A549 treated with AZD9567 at 1 μM for 4 hours (cell line): ENCODE data around the gene ERCC4. TPM values are rescaled to one million over a fixed set of nuclear protein-coding genes. Genes with fewer than 3 reads are reported as not detected.

ENCODE experiments used
- total RNA-seq: library from RNA; stranded (reverse); fragments of 200-300 nt; extraction: Qiagen RNA extraction; gene quantifications from 5 replicates; pipeline ENCODE4 v1.2.3, GENCODE V29; 2022; ENCODE audit not compliant: insufficient read depth

Gene ERCC4
- 5.7 to 7.8 TPM (median 6.2 TPM) in 5 replicates for total RNA-seq

DNA sequence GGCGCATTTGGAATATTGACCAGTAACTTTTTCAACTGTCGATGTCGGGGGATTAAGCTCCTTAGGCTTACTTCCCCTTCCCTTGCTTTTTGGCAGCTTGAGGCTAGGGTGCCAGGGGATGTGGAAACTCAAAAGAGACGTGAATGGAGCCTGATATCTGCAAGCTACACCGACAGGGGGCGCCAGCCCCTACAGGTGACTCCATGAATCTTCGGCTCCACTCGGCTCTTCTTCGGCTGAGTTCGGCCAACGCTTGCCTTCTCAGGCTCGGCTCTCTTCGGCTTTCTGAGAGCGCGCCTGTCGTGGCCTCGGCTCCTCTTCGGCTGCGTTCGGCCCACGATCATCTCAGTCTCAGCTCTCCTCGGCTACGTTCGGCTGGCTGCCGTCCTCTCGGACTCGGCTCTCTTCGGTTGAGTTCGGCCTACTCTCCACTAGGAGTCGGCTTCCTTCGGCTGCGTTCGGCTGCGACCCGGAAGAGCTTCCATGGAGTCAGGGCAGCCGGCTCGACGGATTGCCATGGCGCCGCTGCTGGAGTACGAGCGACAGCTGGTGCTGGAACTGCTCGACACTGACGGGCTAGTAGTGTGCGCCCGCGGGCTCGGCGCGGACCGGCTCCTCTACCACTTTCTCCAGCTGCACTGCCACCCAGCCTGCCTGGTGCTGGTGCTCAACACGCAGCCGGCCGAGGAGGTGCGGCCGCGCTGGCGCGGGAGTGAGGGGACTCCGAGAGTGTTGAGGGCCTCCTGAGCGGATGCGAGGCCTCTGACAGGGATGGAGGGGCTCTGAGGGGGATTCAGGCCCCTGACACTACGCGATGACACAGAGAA, at the start of gene ERCC4:
Gene ERCC4 (plus strand): TSS at position 472 of the 827 bp plus-strand sequence. CDS start 12 bp downstream, at position 484.

Other genes starting within 250 kb of the ERCC4 start
- 8.7 to 14.9 TPM (median 12.5 TPM) in 5 replicates for gene MRTFB, start 151.2 kb downstream of the ERCC4 start, total RNA-seq